Embryonic facial prominence (tissue), 1 donor: Measurements from ENCODE around the gene GPR78.
"Not testable (repeated sequence)": the region's sequence is repeated elsewhere in the genome, so short reads cannot be mapped to it uniquely, and the experiment has no call there.

Source experiments
- DNase-seq: peaks from one replicate; pipeline ENCODE4 v3.0.0-alpha.2; 2016; ENCODE audit errors: extremely low spot score

The GPR78 gene

DNA sequence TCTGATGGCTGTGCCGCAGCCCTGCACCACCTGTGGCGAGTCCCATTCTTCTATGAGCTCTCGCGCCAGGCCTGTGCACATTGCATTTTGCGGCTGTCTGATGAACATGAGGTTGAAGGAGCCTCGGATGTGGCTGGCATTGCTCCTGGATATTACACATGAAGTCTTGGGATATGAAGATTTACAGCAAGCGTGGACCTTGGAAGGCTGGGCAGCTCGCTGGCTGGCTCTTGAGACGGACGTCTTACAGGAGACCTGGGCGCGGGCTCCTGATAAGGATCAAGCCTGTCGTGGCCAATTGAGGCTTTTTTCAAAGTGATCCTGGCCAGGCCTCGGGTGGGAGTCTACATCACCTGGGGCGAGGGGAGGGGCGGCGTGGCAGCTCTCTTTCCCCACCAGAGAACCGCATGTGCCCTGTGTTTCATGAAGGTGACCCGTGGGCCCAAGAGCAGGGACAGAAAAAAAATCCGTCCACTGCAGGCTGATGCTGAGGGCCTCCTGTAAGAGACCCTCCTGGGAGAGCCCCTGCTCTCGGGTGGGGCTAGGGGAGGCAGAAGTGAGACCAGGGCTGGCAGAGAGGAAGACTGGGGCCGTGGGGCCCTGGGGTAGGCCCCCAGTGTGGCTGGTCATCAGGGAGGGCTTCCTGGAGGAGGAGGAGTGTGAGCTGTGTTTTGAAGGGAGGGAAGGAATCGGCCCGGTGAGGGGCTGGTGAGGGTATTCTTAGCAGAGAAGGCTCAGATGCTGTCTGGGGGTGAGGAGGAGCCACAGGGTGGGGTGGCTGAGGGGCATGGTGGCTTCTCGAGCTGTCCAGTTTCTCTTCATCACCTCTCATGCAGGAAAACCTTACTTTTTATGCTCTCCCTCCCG, 36.0 kb downstream of the GPR78 start:
- no peak for DNase-seq

DNA sequence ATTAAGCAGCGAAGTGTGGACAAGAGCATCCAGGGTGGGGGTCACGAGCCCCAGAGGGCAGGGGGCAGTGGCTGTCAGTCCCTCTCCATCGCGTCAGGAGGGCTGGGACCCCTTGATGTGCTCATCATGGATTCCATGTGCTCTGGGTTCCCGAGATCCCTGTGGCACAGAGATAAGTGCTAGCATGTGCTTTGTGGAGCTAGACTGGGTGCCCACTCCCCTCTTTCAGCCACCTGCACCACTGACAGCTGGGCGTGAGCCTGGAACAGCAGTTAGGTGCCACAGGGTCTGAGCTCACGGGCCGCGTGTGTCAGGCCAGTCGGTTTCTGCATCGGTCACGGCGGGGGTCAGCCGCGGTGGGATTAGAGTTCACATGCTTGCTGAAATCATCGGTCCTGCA, 36.6 kb downstream of the GPR78 start:
- no peak for DNase-seq

DNA sequence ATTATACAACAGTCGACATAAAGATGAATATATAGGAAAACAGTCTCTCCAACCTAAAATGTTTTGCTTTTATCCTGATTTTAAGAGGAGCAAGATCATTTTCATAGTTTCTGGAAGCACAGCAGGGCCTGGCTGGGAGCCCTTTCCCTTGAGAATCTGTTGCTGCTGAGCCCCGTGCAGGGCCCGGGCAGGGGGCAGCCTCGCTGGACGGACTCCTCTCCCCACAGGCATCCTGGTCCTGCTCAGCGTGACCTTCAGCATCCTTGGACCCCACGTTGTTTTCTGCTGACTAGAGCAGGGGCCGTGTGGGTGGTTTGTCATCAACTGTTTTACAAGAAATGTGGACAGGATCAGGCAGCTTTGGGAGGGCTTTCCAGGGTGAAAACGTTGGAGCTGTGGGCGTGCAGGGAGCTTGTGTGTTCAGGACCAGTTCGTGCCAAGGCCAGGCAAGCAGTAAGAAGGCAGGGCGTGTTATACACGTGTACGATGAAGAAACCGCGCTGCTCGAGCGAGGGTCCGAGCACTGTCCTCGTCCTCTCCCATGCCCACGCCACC, 37.4 kb downstream of the GPR78 start:
- no peak for DNase-seq

DNA sequence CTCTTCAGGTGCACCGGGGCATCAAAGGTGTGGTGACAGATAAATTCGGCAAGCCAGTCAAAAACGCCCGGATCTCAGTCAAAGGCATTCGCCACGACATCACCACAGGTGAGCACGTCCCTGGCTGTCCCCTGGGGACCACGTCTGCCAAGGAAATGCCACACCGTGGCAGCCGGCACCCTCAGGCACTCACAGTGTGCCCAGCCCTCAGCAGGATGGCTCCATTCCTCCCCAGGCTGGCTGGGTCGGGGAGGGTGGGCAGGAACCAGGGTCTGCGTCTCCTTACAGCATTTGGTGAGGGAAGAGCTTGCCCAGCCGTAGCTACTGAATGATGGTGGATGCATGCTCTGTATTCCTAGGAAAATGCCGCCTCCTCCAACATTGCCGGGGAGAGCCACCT, 38.2 kb downstream of the GPR78 start:
- no peak for DNase-seq

DNA sequence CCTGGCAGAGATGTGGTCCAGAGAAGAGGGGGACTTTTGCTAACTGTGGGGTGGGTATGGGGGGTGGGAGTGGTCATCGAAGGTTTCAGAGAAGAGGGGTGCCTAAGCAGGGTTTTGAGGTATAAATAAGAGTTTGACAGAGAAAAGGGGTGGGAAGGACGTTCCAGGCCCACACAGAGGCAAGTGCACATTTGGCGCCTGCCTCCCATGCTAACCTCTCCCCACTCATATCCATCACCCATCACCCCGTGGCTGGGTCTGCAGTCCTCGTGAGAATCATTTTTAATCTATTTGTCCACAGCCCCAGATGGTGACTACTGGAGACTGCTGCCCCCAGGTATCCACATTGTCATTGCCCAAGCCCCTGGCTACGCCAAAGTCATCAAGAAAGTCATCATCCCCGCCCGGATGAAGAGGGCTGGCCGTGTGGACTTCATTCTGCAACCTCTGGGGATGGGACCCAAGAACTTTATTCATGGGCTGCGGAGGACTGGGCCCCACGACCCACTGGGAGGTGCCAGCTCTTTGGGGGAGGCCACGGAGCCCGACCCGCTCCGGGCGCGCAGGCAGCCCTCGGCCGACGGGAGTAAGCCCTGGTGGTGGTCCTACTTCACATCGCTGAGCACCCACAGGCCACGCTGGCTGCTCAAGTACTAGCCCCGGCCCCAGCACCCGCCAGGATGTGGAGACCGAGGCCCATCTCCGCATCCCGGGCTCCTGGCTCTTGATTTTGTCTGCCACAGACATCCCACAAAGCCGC, 38.9 kb downstream of the GPR78 start:
- DNase-seq: no peak

DNA sequence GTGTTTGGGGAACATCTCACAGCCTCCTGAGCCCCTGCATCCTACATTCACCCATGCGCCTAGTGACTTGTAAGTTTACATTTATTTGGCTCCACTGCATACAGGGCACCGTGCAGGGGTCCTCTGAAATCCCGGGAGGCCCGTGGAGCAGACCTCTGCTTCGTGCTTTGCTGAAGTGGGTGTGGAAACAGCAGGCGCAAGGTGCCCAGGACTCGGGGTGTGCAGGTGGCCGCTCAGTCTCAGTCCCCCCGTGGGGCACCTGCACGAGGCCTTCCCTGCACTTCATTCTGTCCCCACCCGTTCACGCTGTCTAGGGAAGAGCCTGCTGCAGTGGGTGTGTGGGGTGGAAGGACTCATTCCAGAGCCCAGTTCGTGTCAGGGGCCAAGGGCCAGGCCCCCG, 40.9 kb downstream of the GPR78 start:
- not testable (repeated sequence) for DNase-seq

DNA sequence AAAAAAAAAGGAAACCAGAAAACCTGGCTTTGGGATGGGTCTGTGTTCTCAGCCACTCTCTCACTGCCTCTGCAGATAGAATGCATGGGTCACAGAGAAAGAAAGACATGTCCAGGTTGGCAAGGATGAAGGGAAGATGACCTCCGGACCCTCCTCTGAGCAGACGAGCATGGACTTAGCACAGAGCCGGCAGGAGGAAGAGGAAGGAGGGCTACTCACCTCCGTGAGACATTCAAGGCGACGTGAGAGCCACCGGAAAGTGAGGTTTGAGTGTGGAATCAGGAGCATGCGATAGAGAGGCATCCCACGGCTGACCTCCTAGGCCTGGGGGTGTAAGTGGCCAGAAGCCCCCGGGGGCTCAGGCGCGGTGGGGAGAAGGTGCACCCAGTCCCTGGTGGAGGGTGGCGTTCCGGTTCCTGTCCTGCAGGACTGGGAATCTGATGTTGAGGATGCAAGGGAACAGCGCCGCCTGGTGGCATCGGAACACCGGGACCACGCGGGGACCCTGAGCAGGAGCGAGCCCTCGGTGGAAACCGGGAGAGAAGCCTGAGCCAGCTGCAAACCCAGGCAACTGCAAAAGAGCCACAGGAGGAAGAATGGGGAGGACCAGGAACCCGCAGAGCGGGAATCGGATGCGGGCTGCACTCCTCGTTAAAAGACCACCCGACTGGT, 44.5 kb downstream of the GPR78 start:
- DNase-seq: not testable (repeated sequence)

DNA sequence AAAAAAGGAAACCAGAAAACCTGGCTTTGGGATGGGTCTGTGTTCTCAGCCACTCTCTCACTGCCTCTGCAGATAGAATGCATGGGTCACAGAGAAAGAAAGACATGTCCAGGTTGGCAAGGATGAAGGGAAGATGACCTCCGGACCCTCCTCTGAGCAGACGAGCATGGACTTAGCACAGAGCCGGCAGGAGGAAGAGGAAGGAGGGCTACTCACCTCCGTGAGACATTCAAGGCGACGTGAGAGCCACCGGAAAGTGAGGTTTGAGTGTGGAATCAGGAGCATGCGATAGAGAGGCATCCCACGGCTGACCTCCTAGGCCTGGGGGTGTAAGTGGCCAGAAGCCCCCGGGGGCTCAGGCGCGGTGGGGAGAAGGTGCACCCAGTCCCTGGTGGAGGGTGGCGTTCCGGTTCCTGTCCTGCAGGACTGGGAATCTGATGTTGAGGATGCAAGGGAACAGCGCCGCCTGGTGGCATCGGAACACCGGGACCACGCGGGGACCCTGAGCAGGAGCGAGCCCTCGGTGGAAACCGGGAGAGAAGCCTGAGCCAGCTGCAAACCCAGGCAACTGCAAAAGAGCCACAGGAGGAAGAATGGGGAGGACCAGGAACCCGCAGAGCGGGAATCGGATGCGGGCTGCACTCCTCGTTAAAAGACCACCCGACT, 50.2 kb downstream of the GPR78 start:
- not testable (repeated sequence) for DNase-seq

DNA sequence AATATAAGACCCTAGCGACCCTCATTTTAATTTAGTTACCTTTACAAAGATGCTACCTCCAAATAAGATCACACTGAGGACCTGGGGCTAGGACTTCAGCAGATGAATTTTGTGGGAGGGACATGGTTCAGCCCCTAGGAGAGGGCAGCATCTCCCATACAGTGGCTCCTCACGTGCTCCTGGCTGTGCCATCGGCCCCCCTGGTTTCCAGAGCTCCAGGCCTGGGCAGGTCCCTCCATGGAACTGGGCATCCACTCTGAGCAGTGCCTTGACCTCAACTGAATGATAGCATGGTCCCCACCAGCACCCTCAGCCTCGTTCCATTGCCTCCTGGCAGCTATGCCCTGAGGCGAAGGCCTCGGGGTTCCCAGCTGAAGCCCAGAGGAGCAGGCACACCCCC, 51.7 kb downstream of the GPR78 start:
- DNase-seq: not testable (repeated sequence)

DNA sequence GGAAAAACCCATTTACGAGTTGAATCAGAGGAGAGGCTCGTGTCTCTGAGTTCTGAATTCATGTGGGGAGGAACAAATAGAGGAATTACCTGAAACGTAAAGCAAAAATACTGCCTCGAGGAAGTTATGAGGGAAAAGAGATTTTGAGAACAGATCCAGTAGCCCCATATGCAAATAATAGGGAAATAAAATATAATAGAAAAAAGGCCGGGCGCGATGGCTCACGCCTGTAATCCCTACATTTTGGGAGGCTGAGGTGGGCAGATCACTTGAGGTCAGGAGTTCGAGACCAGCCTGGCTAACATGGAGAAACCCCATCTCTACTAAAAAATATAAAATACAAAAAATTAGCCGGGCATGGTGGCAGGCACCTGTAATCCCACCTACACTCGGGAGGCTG, 54.6 kb downstream of the GPR78 start:
- DNase-seq: not testable (repeated sequence)

DNA sequence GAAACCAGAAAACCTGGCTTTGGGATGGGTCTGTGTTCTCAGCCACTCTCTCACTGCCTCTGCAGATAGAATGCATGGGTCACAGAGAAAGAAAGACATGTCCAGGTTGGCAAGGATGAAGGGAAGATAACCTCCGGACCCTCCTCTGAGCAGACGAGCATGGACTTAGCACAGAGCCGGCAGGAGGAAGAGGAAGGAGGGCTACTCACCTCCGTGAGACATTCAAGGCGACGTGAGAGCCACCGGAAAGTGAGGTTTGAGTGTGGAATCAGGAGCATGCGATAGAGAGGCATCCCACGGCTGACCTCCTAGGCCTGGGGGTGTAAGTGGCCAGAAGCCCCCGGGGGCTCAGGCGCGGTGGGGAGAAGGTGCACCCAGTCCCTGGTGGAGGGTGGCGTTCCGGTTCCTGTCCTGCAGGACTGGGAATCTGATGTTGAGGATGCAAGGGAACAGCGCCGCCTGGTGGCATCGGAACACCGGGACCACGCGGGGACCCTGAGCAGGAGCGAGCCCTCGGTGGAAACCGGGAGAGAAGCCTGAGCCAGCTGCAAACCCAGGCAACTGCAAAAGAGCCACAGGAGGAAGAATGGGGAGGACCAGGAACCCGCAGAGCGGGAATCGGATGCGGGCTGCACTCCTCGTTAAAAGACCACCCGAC, 55.8 kb downstream of the GPR78 start:
- DNase-seq: not testable (repeated sequence)
